ENCODE results near the gene SFN.
"Not testable (repeated sequence)": the region's sequence is repeated elsewhere in the genome, so short reads cannot be mapped to it uniquely, and the experiment has no call there.

- not testable (repeated sequence) for TF ChIP-seq CTCF (conservative IDR thresholded peaks at IDR 0.05; ENCODE audit: low read length); EZH2phosphoT487 (IDR thresholded peaks at IDR 0.05; ENCODE audit: borderline replicate concordance, low read depth, low read length)
Observed at GRCh38 chr1:26873097-26873496, 10.1 kb downstream of the SFN start.
